Measurements from ENCODE around the gene ITGA5.
"Not testable (repeated sequence)": the region's sequence is repeated elsewhere in the genome, so short reads cannot be mapped to it uniquely, and the experiment has no call there.

The ITGA5 gene

DNA sequence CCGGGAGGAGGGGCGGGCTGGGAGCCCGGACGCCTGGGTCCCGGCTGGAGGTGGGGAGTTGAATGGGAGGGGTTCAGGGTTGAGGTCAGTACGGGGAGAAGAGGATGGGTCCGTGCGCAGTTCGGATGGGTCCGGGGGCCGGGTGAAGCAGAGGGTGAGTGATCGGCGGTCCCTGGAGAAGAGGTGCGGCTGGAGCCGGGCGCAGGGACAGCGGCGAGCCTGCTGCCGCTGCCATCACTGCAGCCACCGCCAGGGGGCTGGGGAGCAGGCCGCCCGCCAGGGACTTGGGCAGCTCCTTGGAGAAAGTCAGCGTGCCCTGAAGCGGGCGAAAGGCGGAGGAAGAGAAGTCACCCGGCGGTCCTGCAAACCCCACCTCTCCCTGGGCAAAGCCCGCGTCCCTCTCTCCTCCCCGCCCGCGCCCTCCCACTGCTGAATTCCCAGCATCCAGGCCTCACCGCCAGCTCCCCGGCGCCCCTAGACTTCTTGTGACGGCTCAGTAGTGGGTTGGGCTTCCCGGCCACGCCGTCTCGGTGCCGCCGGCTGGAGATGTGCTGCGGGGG is 48.8 kb downstream of the ITGA5 start:
- no peak for DNase-seq (ENCODE audit: low spot score)

DNA sequence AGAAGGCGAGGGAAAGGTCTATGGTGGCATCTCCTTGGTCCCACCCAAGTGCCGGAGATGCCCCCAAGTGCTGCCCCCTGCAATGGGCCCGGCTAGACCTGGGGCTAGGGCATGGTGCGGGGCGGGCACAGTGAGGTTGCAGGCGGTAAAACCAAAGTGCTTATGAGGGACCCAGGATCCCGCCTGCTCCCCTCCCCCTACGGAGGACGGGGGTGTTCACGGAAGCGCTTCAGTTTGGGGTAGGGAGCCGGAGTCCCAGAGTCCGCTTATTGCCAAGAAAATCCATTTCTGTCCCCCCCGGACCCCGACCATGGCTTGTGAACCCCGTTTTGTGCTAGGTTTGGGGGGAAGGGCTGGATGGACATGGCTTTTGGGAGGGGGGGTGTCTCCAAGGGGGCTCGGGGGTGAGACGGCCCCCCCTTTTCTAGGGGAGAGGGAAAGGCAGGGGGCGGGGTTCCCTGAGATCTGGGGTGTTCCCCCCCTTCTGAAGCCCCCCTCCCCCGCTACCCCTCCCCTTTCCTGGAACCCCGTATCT is 49.4 kb downstream of the ITGA5 start:
- no peak for DNase-seq (ENCODE audit: low spot score)

DNA sequence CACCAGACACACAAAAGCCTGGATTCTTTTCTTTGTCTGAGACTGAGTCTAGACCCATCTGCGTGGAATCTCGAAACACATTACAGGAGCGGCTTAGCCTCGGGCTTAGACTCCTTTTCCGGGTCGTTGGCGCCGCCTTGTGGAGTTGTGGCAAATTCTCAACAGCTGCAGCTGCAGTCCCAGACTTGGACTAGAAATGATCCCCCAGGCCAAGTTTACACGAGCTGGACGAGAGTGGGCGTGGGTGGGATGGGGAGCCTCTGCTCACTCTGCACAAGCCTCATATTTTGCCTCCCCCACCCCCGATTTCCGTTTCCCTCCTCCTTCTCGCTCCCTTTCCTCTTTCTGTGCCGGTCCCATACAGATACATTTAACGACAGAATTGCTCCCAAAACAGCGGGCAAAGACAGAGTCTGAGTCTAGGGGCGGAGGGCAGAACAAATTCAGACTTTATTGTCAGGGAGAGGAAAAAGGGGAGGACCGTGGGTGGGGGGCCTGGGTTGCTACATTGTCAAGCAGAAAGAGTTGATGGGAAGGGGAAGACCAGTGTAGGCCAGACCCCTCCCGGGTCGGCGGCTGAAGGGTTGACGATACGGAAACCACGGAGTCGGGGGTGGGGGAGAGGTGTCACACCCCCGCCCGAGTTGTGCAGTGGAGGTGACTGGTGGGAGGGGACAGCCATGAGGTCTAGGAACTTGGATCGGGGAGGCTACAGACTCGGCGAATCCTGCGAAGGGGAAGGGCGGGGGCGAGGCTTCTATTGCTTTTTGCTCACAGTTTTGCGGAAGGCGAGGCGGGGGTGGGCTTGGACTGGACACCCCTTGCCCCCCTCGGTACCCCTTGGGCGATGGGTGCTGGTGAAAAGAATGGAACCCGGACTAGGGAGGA is 50.1 kb downstream of the ITGA5 start:
- peak; percentile 88 for DNase-seq (ENCODE audit: low spot score)

DNA sequence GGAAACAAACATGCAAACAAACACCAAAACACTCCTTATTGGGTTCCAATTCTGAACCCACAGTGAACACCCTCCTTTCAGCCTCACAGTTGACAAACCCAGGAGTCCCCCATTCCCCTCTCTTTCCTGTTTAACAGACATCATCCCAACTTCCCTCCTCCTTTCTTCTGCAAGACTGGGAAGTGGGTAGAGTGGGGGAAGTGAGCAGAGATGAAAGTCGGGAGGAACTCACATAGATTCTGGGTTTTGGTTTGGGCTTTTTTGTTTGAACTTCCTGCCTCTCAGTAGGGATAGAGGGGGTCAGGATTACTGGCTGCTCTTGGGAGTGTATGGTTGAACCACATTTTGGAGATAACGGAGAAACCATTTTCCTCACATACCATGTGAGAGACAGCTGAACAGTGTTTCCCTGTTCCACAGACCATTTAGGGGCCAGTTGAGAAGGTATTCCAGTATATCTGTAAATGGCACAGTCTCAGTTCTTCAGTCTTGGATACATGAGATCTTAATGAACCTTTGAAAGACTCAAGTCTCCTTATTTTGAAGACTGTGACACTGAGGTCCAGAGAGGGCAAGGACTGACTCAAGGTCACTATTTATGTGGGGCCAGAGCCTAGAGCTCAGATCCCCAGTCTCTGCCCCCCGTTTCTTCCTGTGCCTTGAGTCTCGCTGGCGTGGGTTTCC is 50.9 kb downstream of the ITGA5 start:
- DNase-seq (ENCODE audit: low spot score), result no peak

DNA sequence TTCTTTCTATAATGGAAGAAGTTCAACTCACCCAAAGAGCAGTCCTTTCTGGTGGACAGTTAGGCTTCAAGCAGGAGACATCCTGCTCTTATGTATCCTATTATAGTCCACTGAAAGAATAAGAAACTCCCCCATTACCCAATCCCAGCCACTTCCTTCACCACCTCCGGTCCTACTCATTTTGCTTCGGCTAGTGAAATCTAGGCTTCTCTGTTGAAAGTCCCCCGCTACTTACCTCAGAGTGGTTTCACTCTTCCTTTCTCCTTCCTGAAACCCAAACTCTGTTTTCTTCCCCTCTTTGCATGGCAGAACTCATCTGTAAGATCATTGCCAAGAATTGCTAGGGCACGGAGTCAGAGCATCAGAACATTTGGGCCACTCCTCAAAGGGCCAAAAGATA is 54.7 kb downstream of the ITGA5 start, which contains the start of gene GPR84:
Gene GPR84, minus strand, starts transcription at position 74 of the 400 bp plus-strand sequence. CDS start 635 bp downstream, outside the sequence.
- DNase-seq (ENCODE audit: low spot score), result no peak

DNA sequence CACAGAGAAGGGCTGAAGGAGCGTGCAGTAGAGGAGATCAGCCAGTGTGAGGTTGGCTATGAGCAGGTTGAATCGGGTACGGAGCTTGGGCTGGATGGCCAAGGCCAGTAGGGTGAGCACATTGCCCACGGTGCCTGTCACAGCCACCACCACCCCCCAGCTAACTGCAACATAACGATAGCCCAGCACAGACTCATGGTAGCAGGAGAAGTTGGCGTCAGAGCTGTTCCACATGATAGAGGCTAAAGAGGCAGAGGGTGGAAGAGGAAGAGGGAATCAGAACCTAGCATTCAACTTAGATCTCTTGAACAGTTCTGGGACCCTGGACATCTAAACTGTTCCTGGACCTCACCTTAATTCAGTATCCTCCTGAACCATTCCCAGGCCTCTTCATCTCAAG is 55.4 kb downstream of the ITGA5 start:
- no peak for DNase-seq (ENCODE audit: low spot score)

DNA sequence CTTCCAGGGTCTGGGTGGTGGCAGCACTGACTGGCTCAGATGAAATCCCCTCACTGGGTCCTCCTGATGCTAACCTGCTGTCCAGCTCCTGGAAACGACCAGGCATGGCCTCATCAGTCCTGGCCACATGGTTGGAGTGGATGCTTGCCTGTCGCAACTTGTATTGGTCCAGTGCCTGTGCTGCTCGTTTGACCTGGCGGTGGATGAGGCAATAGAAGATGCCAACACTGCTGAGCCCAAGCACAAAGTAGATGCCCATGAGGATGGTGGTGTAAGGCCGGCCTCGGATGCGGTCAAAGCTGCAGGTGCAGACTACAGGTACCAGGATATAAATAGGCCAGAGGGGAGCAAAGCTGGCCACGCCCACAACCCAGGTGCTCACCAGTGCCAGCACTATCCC is 56.0 kb downstream of the ITGA5 start:
- DNase-seq (ENCODE audit: low spot score), result no peak

DNA sequence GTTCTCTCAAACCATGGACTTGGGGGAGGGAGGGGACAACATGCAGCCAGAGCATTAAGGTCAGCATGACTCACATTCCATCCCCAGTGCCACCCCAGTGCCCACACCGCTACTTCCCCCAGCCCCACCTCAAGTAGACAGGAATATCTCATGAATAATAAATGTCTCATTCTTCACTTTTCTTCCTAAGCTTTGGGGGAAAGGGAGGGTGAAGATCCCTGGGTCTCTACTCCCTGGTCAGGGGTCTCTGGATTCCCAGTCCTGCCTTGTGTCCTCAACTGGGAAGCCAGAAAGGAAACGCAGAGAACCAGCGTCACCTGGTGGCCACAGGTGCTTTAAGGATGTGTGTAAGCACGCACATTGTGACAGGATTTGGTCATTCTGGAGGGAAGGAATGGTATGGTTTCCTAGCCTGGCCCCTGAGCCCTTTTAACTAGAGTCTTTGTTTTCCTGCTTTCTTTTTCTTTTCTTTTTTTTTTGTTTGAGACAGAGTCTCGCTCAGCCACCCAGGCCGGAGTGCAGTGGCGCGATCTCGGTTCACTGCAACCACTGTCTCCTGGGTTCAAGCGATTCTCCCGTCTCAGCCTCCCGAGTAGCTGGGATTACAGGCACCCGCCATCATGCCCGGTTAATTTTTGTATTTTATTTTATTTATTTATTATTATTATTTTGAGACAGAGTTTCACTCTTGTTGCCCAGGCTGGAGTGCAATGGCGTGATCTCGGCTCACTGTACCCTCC is 58.2 kb downstream of the ITGA5 start:
- peak; percentile 83 for DNase-seq (ENCODE audit: low spot score)

DNA sequence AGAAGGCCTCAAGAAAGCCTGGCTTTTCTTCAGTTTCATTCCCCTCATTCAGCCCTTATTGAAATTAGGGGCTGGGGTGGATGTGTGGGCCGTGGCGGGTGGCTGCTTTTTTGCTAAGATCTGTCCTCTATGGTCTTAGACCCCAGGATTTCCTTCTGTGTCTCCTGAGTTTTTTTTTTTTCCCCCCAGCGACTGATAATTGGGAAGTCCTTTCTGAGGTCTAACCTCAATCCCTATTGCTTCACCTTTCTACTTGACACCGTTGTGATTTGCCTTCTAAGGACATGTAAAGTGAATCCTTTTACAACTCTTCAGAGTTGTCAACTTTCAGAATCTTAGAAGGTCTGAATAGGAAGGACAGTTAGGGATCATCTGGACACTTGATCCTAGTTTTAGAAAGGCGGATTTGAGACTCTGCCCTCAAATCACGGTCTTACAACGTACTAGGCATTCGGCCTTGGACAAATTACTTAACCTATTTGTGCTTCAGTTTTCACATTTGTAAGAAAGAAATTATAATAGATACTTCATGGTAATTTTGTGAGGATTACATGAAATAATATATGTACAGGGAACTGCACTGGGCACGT is 59.2 kb downstream of the ITGA5 start:
- no peak for DNase-seq (ENCODE audit: low spot score)

DNA sequence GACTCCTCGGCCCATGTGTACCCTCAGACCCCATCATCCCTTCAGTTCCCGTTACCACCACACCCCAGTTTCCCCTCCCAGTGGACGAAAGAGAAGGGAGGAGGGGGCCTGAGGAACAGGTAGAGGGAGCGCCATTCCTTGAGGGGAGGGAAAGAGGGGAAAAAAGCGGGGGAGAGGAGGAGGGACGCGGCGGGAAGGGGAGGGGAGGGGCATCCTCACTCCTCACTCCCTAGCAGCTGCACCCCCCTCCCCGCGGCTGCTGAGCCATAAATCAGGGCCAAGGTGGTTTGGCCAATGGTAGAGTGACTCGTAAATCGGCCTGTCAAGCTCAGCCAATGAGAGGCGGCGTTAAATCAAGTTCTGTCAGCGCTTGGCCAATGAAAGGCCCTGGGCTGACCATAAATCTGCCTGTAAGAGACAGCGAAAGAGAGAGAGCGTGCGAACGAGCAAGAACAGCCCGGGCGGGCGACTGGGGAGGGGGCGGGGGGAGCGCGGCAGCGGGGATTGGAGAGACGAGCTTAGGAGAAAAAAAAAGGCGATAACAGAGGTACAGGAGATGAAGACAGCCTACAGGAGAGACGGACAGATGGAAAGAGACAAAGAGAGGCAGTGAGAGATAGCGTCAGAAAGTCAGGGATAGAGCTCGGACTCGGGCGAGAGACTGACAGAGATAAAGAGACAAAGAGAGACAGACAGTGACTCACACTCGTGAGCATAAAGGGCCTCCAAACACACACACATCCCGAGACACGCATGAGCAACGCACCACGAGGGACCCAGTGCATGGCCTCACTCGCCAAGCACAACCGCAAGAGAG is 59.9 kb downstream of the ITGA5 start:
- peak; percentile 77 for DNase-seq (ENCODE audit: low spot score)

DNA sequence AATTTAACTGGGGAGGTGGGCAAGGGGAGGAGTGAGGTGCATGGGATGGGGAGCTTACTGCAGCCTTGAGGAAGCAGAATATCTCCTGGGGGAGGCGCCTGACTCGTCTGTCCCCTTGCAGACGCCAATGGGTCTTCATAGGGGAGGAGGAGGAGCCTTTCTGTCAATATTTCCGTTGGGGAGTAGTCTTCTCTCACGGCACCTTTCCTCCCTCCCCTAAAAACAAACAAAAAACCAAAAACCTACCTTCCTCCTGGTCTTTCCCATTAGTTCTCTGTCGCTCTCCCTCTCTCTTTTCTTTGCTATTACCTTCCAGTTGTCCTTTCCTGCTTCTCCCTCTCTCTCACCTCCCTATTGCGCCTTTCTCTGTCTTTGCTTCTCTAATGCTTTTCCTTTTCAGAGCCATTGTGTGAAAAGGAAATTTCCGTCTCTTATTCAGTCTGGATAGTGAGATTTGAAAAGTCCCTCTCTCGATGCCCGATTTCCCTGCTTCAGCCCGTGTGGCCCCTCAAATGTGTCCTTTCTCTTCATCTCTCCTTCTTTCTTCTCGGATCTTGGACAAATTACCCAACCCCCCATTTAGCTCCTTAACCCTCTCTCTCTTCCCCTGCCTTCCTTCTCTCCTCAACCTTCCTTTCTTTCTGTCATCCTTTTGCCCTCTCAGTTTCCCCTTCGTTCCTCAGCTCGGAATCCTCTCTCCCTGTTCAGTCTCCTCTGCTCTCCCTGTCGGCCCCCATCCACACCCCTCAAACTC is 60.7 kb downstream of the ITGA5 start:
- no peak for DNase-seq (ENCODE audit: low spot score)

DNA sequence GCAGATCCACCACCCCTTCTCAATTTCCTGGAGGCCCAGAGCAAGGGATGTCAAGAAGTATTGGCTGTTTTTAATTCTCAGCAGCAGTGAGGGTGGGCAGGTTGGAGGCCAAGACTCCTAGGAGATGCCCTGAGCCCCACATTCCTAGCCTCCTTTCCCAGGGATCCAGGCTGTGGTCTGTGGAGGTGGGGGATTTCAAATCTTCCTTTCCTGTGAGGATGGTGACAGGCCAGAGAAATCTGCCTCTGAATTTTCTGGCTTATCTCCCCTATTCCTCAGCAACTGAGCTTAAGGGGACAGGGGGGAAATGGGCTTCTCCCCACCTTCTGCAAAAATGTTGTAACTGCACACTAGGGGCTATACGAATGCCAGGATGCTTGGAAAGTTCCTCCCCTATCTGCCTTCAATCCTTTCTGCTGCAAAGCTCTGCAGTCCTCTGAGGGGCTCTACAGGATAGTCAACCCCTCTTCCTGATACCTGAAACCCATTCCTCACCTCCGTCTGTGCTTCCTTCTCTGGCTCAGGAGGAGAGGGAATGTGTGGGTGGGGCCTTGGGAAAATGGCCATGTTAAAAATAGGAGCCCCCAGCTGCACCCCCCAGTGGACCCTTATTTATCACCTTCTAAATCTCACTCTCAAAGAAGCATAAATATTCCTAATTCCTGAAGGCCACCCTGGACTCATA is 61.4 kb downstream of the ITGA5 start:
- DNase-seq (ENCODE audit: low spot score), result no peak

DNA sequence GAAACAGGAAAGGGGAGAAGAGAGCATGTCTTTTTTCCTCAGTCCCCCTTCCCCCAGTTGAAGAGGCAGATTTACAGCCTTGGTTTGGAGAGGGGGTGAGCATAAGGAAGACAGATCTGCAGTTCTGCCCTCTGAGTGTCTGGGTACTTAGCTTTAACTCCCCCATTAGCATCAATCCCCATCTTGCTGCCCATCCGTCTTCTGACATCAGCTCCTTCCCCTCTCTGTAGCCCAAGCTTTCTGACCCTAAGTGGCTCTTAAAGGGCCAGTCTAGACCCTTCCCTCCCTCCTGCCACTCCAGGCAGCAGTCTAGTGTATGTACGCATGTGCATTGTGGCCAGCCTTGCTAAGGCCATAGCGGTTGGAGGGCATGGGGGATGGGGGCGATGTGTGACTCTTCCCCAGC is 62.1 kb downstream of the ITGA5 start:
- DNase-seq (ENCODE audit: low spot score), result no peak

DNA sequence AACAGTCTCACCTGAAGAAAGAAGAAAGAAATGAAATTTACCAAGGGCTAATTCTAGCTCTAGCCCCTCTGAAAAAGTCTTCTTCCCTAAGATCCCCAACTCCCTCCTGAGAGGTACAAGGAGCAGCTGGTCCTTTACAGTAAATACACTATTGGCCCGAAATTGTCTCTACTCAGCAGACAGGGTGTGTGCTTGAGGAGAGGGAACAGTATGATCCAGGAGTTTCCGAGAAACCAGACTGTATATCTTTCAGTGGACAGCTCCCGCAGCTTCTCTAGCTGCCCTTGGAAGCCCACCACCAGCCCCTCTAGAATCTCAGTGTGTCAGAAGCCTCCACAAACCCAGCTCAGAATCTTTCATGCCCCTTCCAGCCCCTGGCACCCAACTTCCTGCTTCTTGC is 62.8 kb downstream of the ITGA5 start:
- DNase-seq (ENCODE audit: low spot score), result no peak

DNA sequence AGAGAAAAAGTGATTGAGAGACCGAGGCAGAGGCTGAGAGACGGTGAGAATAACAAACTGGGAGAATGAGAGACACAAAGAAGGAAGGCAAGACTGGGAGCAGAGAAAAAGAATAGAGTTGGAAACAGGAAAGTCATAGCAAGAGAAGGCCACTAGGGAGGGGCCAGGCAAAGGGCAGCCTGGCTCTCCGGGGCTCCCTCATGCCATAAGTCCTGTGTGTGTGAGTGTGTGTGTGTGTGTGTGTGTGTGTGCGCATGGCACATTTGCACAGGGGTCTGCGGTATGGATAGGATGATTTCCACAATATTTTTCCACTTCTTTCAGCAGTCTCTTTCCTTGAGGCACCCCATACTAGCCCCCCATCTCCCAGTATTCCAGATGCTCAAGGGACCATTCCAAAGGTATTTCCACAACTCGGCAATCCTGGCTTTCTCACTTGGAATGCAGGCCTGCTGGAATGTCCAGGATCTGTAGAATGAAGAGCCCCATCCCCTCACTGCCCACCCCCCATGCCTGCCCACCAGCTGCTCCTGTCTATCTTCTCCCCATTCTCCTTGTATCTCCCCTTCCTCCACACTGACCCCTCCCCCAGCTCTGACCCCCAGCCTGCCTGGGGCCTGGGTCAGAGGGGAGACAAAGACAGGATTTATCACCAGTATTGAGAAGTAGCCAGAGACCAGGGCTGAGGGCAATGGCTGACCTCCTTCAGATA is 63.8 kb downstream of the ITGA5 start:
- DNase-seq (ENCODE audit: low spot score), result no peak

DNA sequence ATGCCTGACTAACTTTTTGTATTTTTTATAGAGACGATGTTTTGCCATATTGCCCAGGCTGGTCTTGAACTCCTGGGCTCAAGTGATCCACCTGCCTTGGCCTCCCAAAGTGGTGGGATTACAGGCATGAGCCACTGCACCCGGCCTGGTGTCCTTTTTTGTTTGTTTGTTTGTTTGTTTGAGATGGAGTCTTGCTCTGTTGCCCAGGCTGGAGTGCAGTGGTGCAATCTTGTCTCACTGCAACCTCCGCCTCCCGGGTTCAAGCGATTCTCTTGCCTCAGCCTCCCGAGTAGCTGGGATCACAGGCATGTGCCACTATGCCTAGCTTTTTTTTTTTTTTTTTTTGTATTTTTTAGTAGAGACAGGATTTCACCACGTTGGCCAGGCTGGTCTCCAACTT is 64.8 kb downstream of the ITGA5 start:
- DNase-seq (ENCODE audit: low spot score), result not testable (repeated sequence)

DNA sequence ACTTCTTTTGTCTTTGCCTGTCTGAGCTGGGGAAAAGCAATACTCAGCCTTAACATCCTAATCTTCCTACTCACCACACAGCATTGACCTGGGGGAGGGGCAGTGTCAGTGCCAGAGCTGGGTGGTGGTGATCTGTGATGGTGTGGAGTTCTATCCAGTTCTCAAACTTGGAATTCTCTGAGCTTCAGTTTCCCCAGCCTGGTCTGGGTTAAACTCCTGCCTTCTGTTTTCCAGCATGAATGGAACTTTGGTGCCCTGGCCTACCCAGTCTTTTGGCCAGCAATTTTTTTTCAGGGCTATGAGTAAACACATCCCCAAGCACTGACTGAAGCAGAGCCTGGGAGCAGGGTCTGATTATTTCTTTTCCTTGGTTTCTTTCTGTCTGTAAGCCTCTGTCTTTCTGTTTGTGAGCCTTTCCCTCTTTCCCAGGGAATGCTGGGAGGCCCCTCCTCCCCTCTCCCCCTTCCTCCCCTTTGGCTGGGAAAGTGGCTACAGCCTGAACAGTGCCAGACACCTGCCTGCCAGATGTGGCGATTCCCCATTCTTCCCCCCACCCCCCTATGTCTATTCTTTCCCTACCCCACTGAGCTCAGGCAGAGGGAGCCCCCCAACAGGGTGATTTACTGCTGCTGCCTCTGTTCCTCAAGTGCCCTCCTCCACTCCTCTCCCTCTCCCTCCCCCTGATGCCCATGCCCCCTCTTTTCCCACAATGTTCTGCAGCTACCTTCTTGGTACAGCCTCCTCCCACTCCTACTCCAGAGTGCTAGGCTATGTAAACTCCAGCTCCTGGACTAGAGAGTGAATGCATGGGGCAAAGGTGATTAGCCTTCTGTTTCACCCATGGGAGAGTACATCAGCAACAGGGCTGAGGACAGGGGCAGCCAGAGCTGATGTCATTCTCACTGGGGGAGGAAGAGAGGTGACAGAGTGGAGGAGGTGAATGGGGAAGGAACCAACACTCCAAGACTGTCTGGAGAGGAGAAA is 65.9 kb downstream of the ITGA5 start:
- DNase-seq (ENCODE audit: low spot score), result no peak

All from hematopoietic multipotent progenitor cell treated with erythropoietin and hydrocortisone succinate and interleukin-3 and kit ligand, for 17 days (in vitro differentiated cells).